Glomerular visceral epithelial cell (primary cell): Measurements from ENCODE around the gene TREH.
A peak's percentile ranks its signal among the peaks of the same experiment; 100 is the strongest.
"Not testable (repeated sequence)": the region's sequence is repeated elsewhere in the genome, so short reads cannot be mapped to it uniquely, and the experiment has no call there.

Experiments used
- DNase-seq: peaks from one replicate; pipeline ENCODE4 v3.0.0-alpha.2; 2016; ENCODE audit errors: extremely low spot score

The TREH gene

GRCh38 chr11:118696673-118697226, 17.3 kb upstream of the TREH start:
- no peak for DNase-seq

GRCh38 chr11:118694771-118695170, 15.3 kb upstream of the TREH start:
- no peak for DNase-seq

- DNase-seq, result no peak
Observed at GRCh38 chr11:118694185-118694584, 14.7 kb upstream of the TREH start.

- DNase-seq, result peak; percentile 59
Observed at GRCh38 chr11:118691926-118692830, 12.7 kb upstream of the TREH start.

GRCh38 chr11:118690553-118691304, 11.3 kb upstream of the TREH start:
- no peak for DNase-seq

GRCh38 chr11:118689852-118690552, 10.6 kb upstream of the TREH start:
- DNase-seq, result peak; percentile 89

GRCh38 chr11:118689503-118689851, 10.0 kb upstream of the TREH start:
- DNase-seq, result no peak

- no peak for DNase-seq
Observed at GRCh38 chr11:118688851-118689502, 9.5 kb upstream of the TREH start.

- not testable (repeated sequence) for DNase-seq
Observed at GRCh38 chr11:118688339-118688738, 8.9 kb upstream of the TREH start.

- no peak for DNase-seq
Observed at GRCh38 chr11:118687906-118688305, 8.5 kb upstream of the TREH start.

GRCh38 chr11:118684187-118684586, 4.7 kb upstream of the TREH start:
- DNase-seq, result no peak

GRCh38 chr11:118682939-118683338, 3.5 kb upstream of the TREH start:
- DNase-seq, result not testable (repeated sequence)

GRCh38 chr11:118682372-118682771, 2.9 kb upstream of the TREH start:
- DNase-seq, result no peak

GRCh38 chr11:118678908-118679307, 542 bp downstream of the TREH start:
- DNase-seq, result not testable (repeated sequence)

- no peak for DNase-seq
Observed at GRCh38 chr11:118677977-118678376, 1.5 kb downstream of the TREH start.

- no peak for DNase-seq
Observed at GRCh38 chr11:118674082-118674435, 5.4 kb downstream of the TREH start.

- DNase-seq, result no peak
Observed at GRCh38 chr11:118673361-118674081, 5.9 kb downstream of the TREH start.

- DNase-seq, result no peak
Observed at GRCh38 chr11:118672846-118673245, 6.6 kb downstream of the TREH start.

- no peak for DNase-seq
Observed at GRCh38 chr11:118671254-118671653, 8.2 kb downstream of the TREH start.

GRCh38 chr11:118670063-118670462, 9.4 kb downstream of the TREH start:
- no peak for DNase-seq

GRCh38 chr11:118666371-118666770, 13.1 kb downstream of the TREH start:
- DNase-seq, result no peak
